Activated naive CD4-positive, alpha-beta T cell treated with anti-CD3 and anti-CD28 coated beads for 36 hours (primary cell): ENCODE results near the gene KRT32. TPM values are rescaled to one million over a fixed set of nuclear protein-coding genes. Genes with fewer than 3 reads are reported as not detected.
A peak's percentile ranks its signal among the peaks of the same experiment; 100 is the strongest.

Experiments
- CTCF ChIA-PET: fragments of 350-600 bp; sonication (Branson Sonifier 250); formaldehyde crosslinking; loops from one replicate; lab custom pipeline; 2021; ENCODE audit warnings: antibody characterized with exemption; lab: Charles Lee
- DNase-seq: peaks from one replicate; pipeline ENCODE4 v3.0.0-alpha.2; 2020
- H3K27ac Mint-ChIP-seq: one replicate; pipeline ENCODE4 v1.8.0; 2021; ENCODE audit warnings: mild to moderate bottlenecking, mixed read lengths
- H3K27me3 Mint-ChIP-seq: one replicate; pipeline ENCODE4 v1.8.0; 2021; ENCODE audit warnings: low read depth, mixed read lengths
- H3K36me3 Mint-ChIP-seq: one replicate; pipeline ENCODE4 v1.8.0; 2021; ENCODE audit warnings: low read depth, mixed read lengths
- H3K4me1 Mint-ChIP-seq: one replicate; pipeline ENCODE4 v1.8.0; 2021; ENCODE audit warnings: low read depth, mixed read lengths
- H3K4me3 Mint-ChIP-seq: one replicate; pipeline ENCODE4 v1.8.0; 2021; ENCODE audit warnings: mild to moderate bottlenecking, moderate library complexity, mixed read lengths
- H3K9me3 Mint-ChIP-seq: one replicate; pipeline ENCODE4 v1.8.0; 2021; ENCODE audit warnings: mixed read lengths
- intact Hi-C: fragments of 100-400 bp; cut with micrococcal nuclease; formaldehyde crosslinking; loops from one replicate; pipeline ENCODE4 v1.15.1; 2023
- total RNA-seq, 2 experiments: library from RNA; stranded (reverse); gene quantifications; one replicate each; pipeline ENCODE4 v1.2.3, GENCODE V29; 2021

Gene KRT32
- total RNA-seq, 2 experiments from 2014 or later, result not detected

DNA sequence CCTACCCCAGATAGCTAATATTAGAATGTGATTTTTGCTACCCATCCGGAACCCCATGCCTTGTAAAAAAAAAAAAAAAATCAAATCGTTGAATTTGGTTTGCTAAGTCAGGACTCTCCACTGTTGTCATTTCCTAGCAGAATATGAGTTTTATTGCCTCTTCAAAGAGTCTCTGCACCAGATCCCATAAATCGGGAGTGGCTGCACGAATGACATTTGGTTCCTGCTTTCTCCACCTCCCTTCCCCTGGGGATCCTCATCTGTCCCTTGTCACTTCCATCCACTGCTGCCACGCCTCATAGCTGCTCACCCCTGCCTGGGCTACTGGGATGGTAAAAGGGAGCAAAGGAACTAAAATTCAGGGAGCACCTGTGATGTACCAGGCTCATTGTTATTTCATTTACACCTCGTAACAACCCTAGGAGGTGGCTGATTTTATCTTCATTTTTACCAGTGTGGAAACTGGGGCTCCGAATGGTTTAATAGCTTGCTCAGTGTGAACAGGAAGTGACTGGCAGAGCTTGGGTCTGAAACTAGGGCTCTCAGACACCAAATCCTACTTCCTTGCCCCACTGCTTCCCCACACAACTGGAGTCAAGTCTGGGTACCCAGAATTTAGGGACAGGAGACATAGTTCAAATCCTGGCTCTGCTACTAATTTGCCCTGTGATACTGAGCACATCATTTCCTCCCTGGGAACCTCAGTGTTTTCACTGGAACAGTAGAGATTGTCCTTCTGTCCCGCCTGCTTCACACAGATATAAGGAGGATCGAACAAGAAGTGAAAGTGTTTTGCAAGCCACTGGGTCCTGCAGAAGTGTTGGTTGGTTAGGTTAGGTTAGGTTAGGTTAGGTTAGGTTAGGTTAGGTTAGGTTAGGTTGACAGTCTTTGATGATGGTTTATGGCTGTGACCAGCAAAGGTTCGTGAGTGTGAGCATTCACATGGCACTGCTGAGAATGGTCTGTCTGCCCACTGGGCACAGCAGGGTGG is 23.1 kb upstream of the KRT32 start:
- no peak for DNase-seq
- no peaks in the 10 kb centered on the region for H3K9me3 Mint-ChIP-seq
- CTCF ChIA-PET, result interaction anchor here (0.9 to 1.0 kb wide), 2 partner anchors 27 to 58 kb away, joined by 3 to 6 read pairs; no protein-coding TSS in a partner anchor
- H3K27me3 Mint-ChIP-seq, result peaks cover 2% of the 10 kb centered on the region
- H3K36me3 Mint-ChIP-seq, result no peaks in the 10 kb centered on the region
- H3K27ac Mint-ChIP-seq, result no peak overlapping the region
- peaks cover 7% of the 10 kb centered on the region for H3K4me1 Mint-ChIP-seq
- intact Hi-C loops, result loop anchor here (5.0 to 10.0 kb wide), 2 partner anchors 172 to 365 kb away; partner anchors contain the start of gene KRTAP4-12
- H3K4me3 Mint-ChIP-seq, result no peak overlapping the region

DNA sequence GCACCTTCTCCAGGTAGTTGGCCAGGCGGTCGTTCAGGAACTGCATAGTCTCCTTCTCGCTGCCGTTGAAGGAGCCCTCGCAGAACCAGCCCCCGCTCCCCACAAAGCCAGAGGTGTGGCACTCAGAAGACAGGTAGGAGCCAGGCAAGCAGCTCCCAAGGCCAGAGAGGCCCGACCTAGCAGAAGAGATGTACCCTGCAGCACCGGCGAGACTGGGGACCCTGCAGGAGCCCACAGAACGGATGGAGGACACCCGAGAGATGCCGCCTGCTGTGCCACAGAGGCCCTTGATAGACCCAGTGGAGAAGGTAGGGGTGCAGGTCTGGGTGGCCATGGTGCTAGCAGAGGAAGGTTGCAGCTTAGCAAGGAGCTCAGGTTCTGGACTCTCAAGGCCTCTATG is 22.3 kb upstream of the KRT32 start, which contains the start of gene KRT36:
TSS of gene KRT36 (minus strand) at position 380 of the 400 bp plus-strand sequence. CDS start at position 334, 46 bp downstream.
- H3K4me3 Mint-ChIP-seq, result no peak within 1 kb of the TSS
- H3K27ac Mint-ChIP-seq, result no peak within 1 kb of the TSS
- no peaks in the 10 kb centered on the region for H3K36me3 Mint-ChIP-seq
- DNase-seq, result no peak
- peaks cover 7% of the 10 kb centered on the region for H3K4me1 Mint-ChIP-seq
- H3K9me3 Mint-ChIP-seq, result no peaks in the 10 kb centered on the region
- CTCF ChIA-PET, result interaction anchor here (0.9 kb wide), 1 partner anchor 59 kb away, joined by 6 read pairs; no protein-coding TSS in a partner anchor
- peaks cover 2% of the 10 kb centered on the region for H3K27me3 Mint-ChIP-seq
- intact Hi-C loops, result loop anchor here (5.0 kb wide), 1 partner anchor 173 kb away; no protein-coding TSS in a partner anchor

DNA sequence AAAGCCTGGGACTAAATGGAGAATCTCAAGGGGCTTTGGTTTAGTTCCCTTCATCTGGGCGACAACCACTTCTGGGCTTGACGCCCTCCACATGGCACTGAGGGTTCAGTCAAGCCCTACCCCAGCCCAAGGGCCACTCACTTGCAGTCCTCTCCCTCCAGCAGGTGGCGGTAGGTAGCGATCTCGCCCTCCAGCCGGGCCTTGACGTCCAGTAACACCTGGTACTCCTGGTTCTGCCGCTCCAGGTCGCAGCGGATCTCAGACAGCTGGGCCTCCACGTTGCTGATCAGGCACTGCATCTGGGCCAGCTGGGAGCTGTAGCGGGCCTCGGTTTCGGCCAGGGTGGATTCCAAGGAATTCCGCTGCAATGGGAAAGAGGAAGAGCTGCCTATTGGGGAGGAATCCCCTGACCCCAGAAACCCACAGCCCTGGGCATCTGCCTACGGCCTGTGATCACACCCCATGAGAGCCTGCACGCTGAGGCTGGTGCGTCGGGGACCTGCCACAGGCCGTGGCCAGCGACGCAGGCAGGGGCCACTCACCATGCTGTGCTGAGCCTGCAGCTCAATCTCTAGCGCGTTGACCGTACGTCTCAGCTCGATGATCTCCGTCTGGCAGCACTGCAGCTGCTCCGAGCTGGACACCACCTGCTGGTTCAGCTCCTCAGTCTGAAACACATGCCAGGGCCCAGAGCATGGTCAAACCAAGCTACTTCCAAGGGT is 19.8 kb upstream of the KRT32 start:
- CTCF ChIA-PET, result interaction anchor here (0.5 to 2.7 kb wide), 5 partner anchors 62 to 234 kb away, joined by 3 to 19 read pairs (median 4); no protein-coding TSS in a partner anchor
- Mint-ChIP-seq H3K27ac (no peak overlapping the region), H3K36me3 (no peaks in the 10 kb centered on the region), H3K9me3 (no peaks in the 10 kb centered on the region), H3K4me3 (no peak overlapping the region), H3K4me1 (peaks cover 6% of the 10 kb centered on the region), H3K27me3 (peaks cover 2% of the 10 kb centered on the region)
- intact Hi-C loops, result loop anchor here (5.0 kb wide), 1 partner anchor 175 kb away; no protein-coding TSS in a partner anchor
- peak; percentile 53 for DNase-seq

DNA sequence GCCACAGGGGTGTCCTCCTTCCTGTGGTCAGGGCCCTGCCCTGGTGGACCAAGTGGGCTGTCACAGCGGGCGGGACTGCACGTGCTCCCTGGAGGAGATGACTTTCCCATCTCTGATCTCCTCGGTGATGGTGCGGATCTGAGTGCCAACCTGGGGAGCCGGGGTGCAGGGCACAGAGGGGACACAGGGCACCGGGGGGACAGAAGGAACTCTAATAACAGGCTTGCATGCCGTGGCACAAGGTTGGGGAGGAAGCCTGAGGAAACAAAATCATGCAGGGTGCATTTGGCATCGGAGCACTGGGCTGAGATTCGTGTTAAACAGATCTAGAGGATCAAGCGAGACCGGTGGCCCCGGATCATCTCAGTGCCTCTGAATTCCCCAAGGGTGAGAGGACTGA is 19.1 kb upstream of the KRT32 start:
- intact Hi-C loops, result loop anchor here (5.0 kb wide), 1 partner anchor 176 kb away; no protein-coding TSS in a partner anchor
- H3K27ac Mint-ChIP-seq, result no peak overlapping the region
- CTCF ChIA-PET, result interaction anchor here (1.2 to 2.7 kb wide), 3 partner anchors 63 to 570 kb away, joined by 3 to 19 read pairs (median 6); no protein-coding TSS in a partner anchor
- peaks cover 2% of the 10 kb centered on the region for H3K27me3 Mint-ChIP-seq
- DNase-seq, result no peak
- peaks cover 6% of the 10 kb centered on the region for H3K4me1 Mint-ChIP-seq
- H3K36me3 Mint-ChIP-seq, result no peaks in the 10 kb centered on the region
- no peak overlapping the region for H3K4me3 Mint-ChIP-seq
- no peaks in the 10 kb centered on the region for H3K9me3 Mint-ChIP-seq

DNA sequence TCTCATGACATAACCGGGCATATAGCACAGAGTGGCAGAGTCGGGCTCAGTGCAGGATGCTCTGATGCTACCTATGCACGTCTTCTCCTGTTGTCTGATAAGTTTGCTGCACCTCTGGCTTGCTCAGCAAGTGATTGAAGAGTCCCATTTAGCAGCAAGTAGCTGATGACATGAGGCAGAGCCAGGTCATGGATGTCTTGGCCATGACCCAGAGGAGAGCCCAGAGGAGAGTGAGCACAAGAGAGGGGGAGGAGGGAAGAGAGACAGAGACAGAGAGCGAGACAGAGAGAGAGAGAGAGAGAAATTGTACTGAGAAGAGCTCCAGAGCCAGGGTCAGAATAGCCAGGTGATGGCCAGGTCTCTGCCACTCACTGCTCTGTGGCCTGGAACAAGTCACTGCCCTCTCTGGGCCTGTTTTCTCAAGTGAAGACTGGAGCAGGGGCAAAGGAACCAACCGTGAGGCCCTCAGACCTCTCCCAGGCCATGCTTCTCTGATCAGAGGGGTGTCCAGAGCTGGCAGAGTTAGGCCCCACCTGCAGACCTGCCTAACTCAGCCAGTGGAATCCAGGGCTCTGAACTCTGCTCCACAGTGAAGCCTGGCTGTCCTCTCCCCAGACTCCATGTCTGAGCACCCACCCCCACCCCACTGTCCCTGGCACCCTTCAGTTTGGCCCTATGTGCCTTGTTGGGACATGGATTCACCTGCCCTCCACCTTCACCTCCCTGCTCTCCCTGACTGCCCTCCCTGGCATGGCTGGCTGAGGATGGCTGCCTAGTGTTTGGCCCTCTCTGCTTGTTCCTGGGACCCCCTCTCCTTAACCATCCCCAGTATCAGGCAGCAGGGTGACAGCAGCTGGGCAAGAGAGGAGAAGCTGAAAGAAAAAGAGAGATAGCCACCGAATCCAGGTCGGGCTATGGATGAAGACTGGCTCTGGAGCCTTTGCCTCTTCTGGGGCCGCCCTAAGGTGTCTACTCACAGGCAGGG is 18.0 kb upstream of the KRT32 start:
- no peak overlapping the region for H3K27ac Mint-ChIP-seq
- intact Hi-C loops, result loop anchor here (5.0 kb wide), 1 partner anchor 177 kb away; no protein-coding TSS in a partner anchor
- no peaks in the 10 kb centered on the region for H3K9me3 Mint-ChIP-seq
- CTCF ChIA-PET, result interaction anchor here (1.2 to 1.8 kb wide), 3 partner anchors 13 to 569 kb away, joined by 3 to 6 read pairs (median 3); no protein-coding TSS in a partner anchor
- H3K36me3 Mint-ChIP-seq, result no peaks in the 10 kb centered on the region
- H3K27me3 Mint-ChIP-seq, result peaks cover 2% of the 10 kb centered on the region
- no peak for DNase-seq
- H3K4me3 Mint-ChIP-seq, result no peak overlapping the region
- H3K4me1 Mint-ChIP-seq, result peaks cover 3% of the 10 kb centered on the region

DNA sequence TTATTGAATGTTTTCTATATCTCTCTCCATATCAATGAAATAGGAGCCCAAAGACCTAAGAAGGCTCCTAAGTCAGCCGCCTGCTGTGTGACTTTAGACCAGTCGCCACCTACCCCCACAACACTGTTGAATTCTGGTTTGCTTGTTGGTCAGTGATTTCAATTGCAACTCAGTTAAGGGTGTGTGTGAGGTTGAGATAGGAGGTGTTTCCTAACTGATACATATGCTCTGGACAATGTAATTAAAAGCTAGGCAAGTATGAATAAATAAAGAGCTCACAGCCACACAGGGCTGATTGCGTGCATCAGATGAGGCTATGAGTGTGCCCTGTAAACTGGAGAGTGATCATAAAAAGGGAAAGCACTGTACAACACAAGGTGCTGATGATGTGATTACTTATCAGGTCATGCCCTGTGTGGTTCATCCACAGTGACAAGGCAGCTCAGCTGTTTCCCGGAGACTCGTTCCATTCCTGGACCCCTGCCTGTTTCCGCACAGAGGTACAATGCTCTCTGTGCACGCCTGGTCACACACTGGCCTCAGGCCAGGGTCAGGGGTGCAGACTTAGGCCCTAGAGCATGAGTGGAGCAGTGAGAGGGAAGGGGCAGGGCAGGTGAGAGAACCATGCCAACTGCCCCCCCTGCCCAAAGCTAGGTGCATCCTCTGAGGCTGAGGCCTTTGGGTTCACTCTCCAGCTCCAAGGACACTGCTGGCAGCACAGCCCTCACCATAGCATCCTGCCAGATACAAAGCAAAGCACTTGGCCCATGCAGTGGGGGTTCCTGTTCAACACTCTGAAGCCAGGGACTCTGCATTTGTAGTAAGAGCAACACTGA is 17.0 kb upstream of the KRT32 start:
- H3K27ac Mint-ChIP-seq, result no peak overlapping the region
- no peaks in the 10 kb centered on the region for H3K4me1 Mint-ChIP-seq
- peaks cover 2% of the 10 kb centered on the region for H3K27me3 Mint-ChIP-seq
- CTCF ChIA-PET, result interaction anchor here (0.7 to 1.4 kb wide), 2 partner anchors 14 to 66 kb away, joined by 3 read pairs; no protein-coding TSS in a partner anchor
- intact Hi-C loops, result no loop called here
- H3K9me3 Mint-ChIP-seq, result no peaks in the 10 kb centered on the region
- no peak overlapping the region for H3K4me3 Mint-ChIP-seq
- no peak for DNase-seq
- H3K36me3 Mint-ChIP-seq, result no peaks in the 10 kb centered on the region

DNA sequence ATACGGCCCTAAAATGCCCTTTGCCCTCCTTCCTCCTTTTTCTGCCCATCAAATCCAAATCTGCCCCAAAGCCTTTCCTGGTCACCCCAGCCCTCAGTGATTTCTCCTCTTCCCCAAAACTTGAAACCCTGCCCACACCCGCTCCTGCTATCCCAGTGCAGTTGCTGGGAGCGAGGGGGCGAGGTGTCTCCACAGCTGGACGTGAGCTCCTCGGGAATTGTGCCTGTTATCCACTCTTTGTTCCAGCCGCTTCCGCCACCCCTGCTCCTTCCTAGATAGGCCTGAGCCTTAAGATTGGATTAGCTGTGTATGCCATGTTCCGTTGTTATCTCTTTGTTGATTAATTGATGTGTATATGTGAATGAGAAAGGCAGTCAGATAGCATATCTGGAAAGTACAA is 16.3 kb upstream of the KRT32 start:
- Mint-ChIP-seq H3K4me1 (no peaks in the 10 kb centered on the region), H3K4me3 (no peak overlapping the region), H3K36me3 (no peaks in the 10 kb centered on the region), H3K27ac (no peak overlapping the region), H3K27me3 (peaks cover 2% of the 10 kb centered on the region), H3K9me3 (no peaks in the 10 kb centered on the region)
- intact Hi-C loops, result no loop called here
- no peak for DNase-seq
- CTCF ChIA-PET, result no interaction called here

DNA sequence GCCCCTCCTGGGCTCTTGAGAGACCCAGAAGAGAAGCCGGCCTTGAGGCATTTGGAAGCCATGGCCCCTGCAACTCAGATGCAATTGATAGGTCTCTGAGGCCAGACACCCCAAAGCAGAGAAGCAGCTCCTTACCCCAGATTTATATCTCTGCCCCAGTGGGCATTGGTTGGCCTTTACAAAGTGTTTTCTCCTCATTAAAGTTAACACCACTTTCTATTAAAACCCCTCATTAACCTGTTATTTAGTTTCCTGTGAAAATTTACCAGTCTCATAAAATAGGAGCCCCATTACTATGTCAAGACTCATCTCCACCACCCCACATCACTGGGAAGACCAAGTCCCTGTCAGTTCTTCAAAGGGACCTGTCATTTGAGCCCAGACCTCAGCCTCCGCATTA is 13.8 kb upstream of the KRT32 start, which contains the start of gene KRT35:
TSS of gene KRT35 (minus strand) at position 116 of the 400 bp plus-strand sequence. CDS start at position 62, 54 bp downstream.
- no peaks in the 10 kb centered on the region for H3K36me3 Mint-ChIP-seq
- CTCF ChIA-PET, result interaction anchor here (0.6 kb wide), 1 partner anchor 163 kb away, joined by 3 read pairs; no protein-coding TSS in a partner anchor
- no peak for DNase-seq
- H3K4me3 Mint-ChIP-seq, result no peak within 1 kb of the TSS
- no peak within 1 kb of the TSS for H3K27ac Mint-ChIP-seq
- no peaks in the 10 kb centered on the region for H3K9me3 Mint-ChIP-seq
- H3K27me3 Mint-ChIP-seq, result no peaks in the 10 kb centered on the region
- H3K4me1 Mint-ChIP-seq, result no peaks in the 10 kb centered on the region
- intact Hi-C loops, result no loop called here

DNA sequence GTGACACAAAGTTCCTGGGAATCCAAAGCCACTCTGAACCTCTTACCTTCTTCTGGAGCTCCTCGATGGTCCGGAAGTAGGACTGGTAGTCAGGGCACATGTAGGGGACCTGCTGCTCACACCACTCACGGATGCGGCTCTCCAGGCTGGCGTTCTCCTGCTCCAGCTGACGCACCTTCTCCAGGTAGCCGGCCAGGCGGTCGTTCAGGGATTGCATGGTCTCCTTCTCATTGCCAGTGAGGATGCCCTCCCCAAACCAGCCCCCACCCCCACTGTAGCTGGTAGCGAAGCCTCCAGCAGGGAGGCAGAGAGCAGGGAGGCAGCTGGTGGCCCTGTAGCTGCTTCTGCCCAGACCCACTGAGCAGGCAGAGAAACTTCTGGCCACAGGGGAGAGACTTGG is 13.4 kb upstream of the KRT32 start:
- H3K9me3 Mint-ChIP-seq, result no peaks in the 10 kb centered on the region
- no peaks in the 10 kb centered on the region for H3K27me3 Mint-ChIP-seq
- H3K4me1 Mint-ChIP-seq, result no peaks in the 10 kb centered on the region
- no peak overlapping the region for H3K4me3 Mint-ChIP-seq
- CTCF ChIA-PET, result interaction anchor here (0.6 kb wide), 1 partner anchor 163 kb away, joined by 3 read pairs; no protein-coding TSS in a partner anchor
- intact Hi-C loops, result no loop called here
- no peaks in the 10 kb centered on the region for H3K36me3 Mint-ChIP-seq
- no peak for DNase-seq
- H3K27ac Mint-ChIP-seq, result no peak overlapping the region

DNA sequence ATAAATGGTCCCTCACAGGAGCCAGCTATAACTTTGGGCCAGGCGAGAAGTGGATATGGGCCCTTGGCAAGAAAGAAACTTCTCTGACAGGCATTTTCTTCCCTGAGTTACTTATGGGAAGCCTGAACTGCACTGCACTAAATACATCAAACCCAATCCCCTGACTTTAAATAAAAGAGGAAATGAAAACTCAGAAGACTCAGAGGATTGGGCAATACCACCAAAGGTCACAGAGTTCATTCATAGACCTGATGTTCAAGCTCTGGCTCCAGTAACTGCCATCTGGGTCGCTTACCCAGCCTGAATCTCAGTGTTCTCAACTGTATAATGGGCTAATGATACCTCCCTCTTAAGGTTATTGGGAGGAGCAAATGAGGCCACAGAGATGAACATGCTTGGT is 12.9 kb upstream of the KRT32 start:
- intact Hi-C loops, result no loop called here
- H3K4me3 Mint-ChIP-seq, result no peak overlapping the region
- CTCF ChIA-PET, result interaction anchor here (1.1 to 1.4 kb wide), 2 partner anchors 16 to 69 kb away, joined by 3 to 4 read pairs; no protein-coding TSS in a partner anchor
- no peaks in the 10 kb centered on the region for H3K9me3 Mint-ChIP-seq
- no peaks in the 10 kb centered on the region for H3K4me1 Mint-ChIP-seq
- H3K27me3 Mint-ChIP-seq, result no peaks in the 10 kb centered on the region
- DNase-seq, result no peak
- H3K36me3 Mint-ChIP-seq, result no peaks in the 10 kb centered on the region
- H3K27ac Mint-ChIP-seq, result no peak overlapping the region
